PC-3 (cell line): ENCODE measurements around the gene GLT6D1. TPM values are rescaled to one million over a fixed set of nuclear protein-coding genes. Genes with fewer than 3 reads are reported as not detected.

Source experiments
- ATAC-seq: fragments of 200-7000 bp; cut with Tn5 transposase; 2 replicates; pipeline ENCODE4 v1.9.1; 2020; ENCODE audit warnings: mild to moderate bottlenecking, moderate library complexity
- BruUV-seq: library from RNA; stranded (reverse); fragments of 400-500 nt; replicated peaks from 2 replicates; lab custom pipeline; 2021; lab: Mats Ljungman, UMichigan
- CTCF ChIA-PET: fragments of 300-600 bp; sonication (Branson Sonifier 250); formaldehyde crosslinking; loops from one replicate; lab custom pipeline; 2022; ENCODE audit warnings: antibody characterized with exemption; lab: Charles Lee
- POLR2A ChIA-PET: fragments of 300-600 bp; sonication (Branson Sonifier 250); formaldehyde crosslinking; loops from one replicate; lab custom pipeline; 2022; ENCODE audit warnings: antibody characterized with exemption; ENCODE audit not compliant: unreplicated experiment; lab: Charles Lee
- DNase-seq: peaks from one replicate; pipeline ENCODE4 v3.0.0-alpha.2; 2015
- H2AFZ ChIP-seq: fragments of 300-600 bp; sonication (generic); 2 replicates; pipeline ENCODE4 v1.6.0; 2016; ENCODE audit warnings: antibody characterized with exemption, low read length
- H3F3A ChIP-seq: fragments of 300-600 bp; sonication (generic); one replicate; pipeline ENCODE4 v1.6.0; 2017; ENCODE audit warnings: antibody characterized with exemption, low read length, control low read depth, mild to moderate bottlenecking; ENCODE audit not compliant: unreplicated experiment
- H3K27ac ChIP-seq: fragments of 300-600 bp; sonication (generic); 2 replicates; pipeline ENCODE4 v1.5.1; 2016; ENCODE audit warnings: mild to moderate bottlenecking, low read length
- H3K27me3 ChIP-seq: fragments of 300-600 bp; sonication (generic); 2 replicates; pipeline ENCODE4 v1.6.1; 2016; ENCODE audit warnings: low read length, mixed read lengths
- H3K36me3 ChIP-seq: fragments of 300-600 bp; sonication (generic); 2 replicates; pipeline ENCODE4 v1.6.1; 2016; ENCODE audit warnings: low read depth, mixed run types, low read length, mixed read lengths
- H3K4me1 ChIP-seq: fragments of 300-600 bp; sonication (generic); 2 replicates; pipeline ENCODE4 v1.5.1; 2016; ENCODE audit warnings: low read length; ENCODE audit not compliant: insufficient read depth
- H3K4me2 ChIP-seq: fragments of 300-600 bp; sonication (generic); 2 replicates; pipeline ENCODE4 v1.6.0; 2016; ENCODE audit warnings: low read length
- H3K4me3 ChIP-seq: fragments of 300-600 bp; sonication (generic); 2 replicates; pipeline ENCODE4 v1.5.1; 2016; ENCODE audit warnings: mild to moderate bottlenecking, low read length, mixed read lengths
- H3K79me2 ChIP-seq: fragments of 300-600 bp; sonication (generic); 2 replicates; pipeline ENCODE4 v1.6.1; 2017; ENCODE audit warnings: low read length, mixed read lengths
- H3K9ac ChIP-seq: fragments of 300-600 bp; sonication (generic); 2 replicates; pipeline ENCODE4 v1.6.0; 2016; ENCODE audit warnings: mild to moderate bottlenecking, low read length
- H3K9me2 ChIP-seq: fragments of 300-600 bp; sonication (generic); replicated peaks from 2 replicates; pipeline ENCODE4 v1.6.1; 2016; ENCODE audit warnings: mixed run types, low read length, mixed read lengths
- H3K9me3 ChIP-seq: fragments of 300-600 bp; sonication (generic); 2 replicates; pipeline ENCODE4 v1.6.1; 2016; ENCODE audit warnings: low read length, mixed read lengths
- H4K20me1 ChIP-seq: fragments of 300-600 bp; sonication (generic); 2 replicates; pipeline ENCODE4 v1.6.1; 2016; ENCODE audit warnings: low read length, mixed read lengths
- CTCF ChIP-seq: fragments of 300-600 bp; sonication (generic); conservative IDR thresholded peaks from 2 replicates; pipeline ENCODE4 v1.5.1; 2017; ENCODE audit warnings: antibody characterized with exemption, low read depth, mild to moderate bottlenecking, low read length
- EZH2 ChIP-seq: fragments of 300-600 bp; sonication (generic); IDR thresholded peaks from one replicate; pipeline ENCODE4 v1.6.1; 2017; ENCODE audit warnings: antibody characterized with exemption, mild to moderate bottlenecking, low read length; ENCODE audit not compliant: unreplicated experiment
- EZH2phosphoT487 ChIP-seq: fragments of 300-600 bp; sonication (generic); IDR thresholded peaks from 2 replicates; pipeline ENCODE4 v1.6.1; 2018; ENCODE audit warnings: mild to moderate bottlenecking, antibody characterized with exemption, low read length, borderline replicate concordance
- intact Hi-C: fragments of 100-400 bp; cut with micrococcal nuclease; formaldehyde crosslinking; loops from 2 replicates; pipeline ENCODE4 v1.9.0; 2023
- total RNA-seq: library from RNA; depleted of rRNA; stranded (reverse); fragments of >200 nt; gene quantifications from 2 replicates; pipeline ENCODE4 v1.2.3, GENCODE V29; 2014

The GLT6D1 gene
- total RNA-seq, 1 experiment from 2014 or later, result not detected

GRCh38 chr9:135610290-135611141 is 28.8 kb downstream of the GLT6D1 start:
- H3K9me3 ChIP-seq, result no peaks in the 10 kb centered on the region
- no peak for ATAC-seq
- BruUV-seq, result no TSS peak
- intact Hi-C loops, result no loop called here
- no peaks in the 10 kb centered on the region for H3F3A ChIP-seq
- no peaks in the 10 kb centered on the region for H3K79me2 ChIP-seq
- H3K27ac ChIP-seq, result no peak overlapping the region
- H3K9me2 ChIP-seq, result no peaks in the 10 kb centered on the region
- no peaks in the 10 kb centered on the region for H3K4me1 ChIP-seq
- no peak overlapping the region for H3K4me2 ChIP-seq
- H3K27me3 ChIP-seq, result peaks cover 5% of the 10 kb centered on the region
- ChIA-PET POLR2A (no interaction called here), CTCF (no interaction called here)
- TF ChIP-seq EZH2phosphoT487, result no peak
- TF ChIP-seq EZH2, result no peak
- TF ChIP-seq CTCF, result no peak
- H3K4me3 ChIP-seq, result no peak overlapping the region
- H3K36me3 ChIP-seq, result no peaks in the 10 kb centered on the region
- H2AFZ ChIP-seq, result no peak overlapping the region
- H3K9ac ChIP-seq, result no peak overlapping the region
- DNase-seq, result no peak
- no peaks in the 10 kb centered on the region for H4K20me1 ChIP-seq

- TF ChIP-seq EZH2phosphoT487 (no peak), CTCF (no peak), EZH2 (no peak)
- DNase-seq (no peak), ATAC-seq (no peak)
- Histone ChIP-seq H2AFZ (no peak overlapping the region), H3F3A (no peaks in the 10 kb centered on the region), H4K20me1 (no peaks in the 10 kb centered on the region), H3K9me2 (no peaks in the 10 kb centered on the region), H3K27ac (no peak overlapping the region), H3K27me3 (no peaks in the 10 kb centered on the region), H3K4me3 (no peak overlapping the region), H3K9me3 (no peaks in the 10 kb centered on the region), H3K36me3 (no peaks in the 10 kb centered on the region), H3K4me2 (no peak overlapping the region), H3K4me1 (no peaks in the 10 kb centered on the region), H3K79me2 (no peaks in the 10 kb centered on the region), H3K9ac (no peak overlapping the region)
- no TSS peak for BruUV-seq
- intact Hi-C loops, result no loop called here
- CTCF ChIA-PET, result no interaction called here
- POLR2A ChIA-PET, result no interaction called here
Measured at GRCh38 chr9:135609366-135609955, 29.9 kb downstream of the GLT6D1 start.

GRCh38 chr9:135608999-135609317 is 30.4 kb downstream of the GLT6D1 start:
- Histone ChIP-seq H3K9me3 (no peaks in the 10 kb centered on the region), H3F3A (no peaks in the 10 kb centered on the region), H3K4me1 (no peaks in the 10 kb centered on the region), H3K9ac (no peak overlapping the region), H3K4me2 (no peak overlapping the region), H2AFZ (no peak overlapping the region), H4K20me1 (no peaks in the 10 kb centered on the region), H3K27ac (no peak overlapping the region), H3K9me2 (no peaks in the 10 kb centered on the region), H3K27me3 (no peaks in the 10 kb centered on the region), H3K36me3 (no peaks in the 10 kb centered on the region), H3K4me3 (no peak overlapping the region), H3K79me2 (no peaks in the 10 kb centered on the region)
- ChIA-PET CTCF (no interaction called here), POLR2A (no interaction called here)
- DNase-seq, result no peak
- intact Hi-C loops, result no loop called here
- TF ChIP-seq EZH2, result no peak
- TF ChIP-seq CTCF, result no peak
- TF ChIP-seq EZH2phosphoT487, result no peak
- no peak for ATAC-seq
- no TSS peak for BruUV-seq
